Subcutaneous adipose tissue (tissue), 4 donors: ENCODE data around the gene C1QTNF1. TPM values are rescaled to one million over a fixed set of nuclear protein-coding genes. Genes with fewer than 3 reads are reported as not detected.

Experiments used
- CTCF ChIP-seq: fragments of 450-650 bp; IDR thresholded peaks from one replicate; pipeline ENCODE4 v1.5.1; 2016; ENCODE audit warnings: low read depth, mild to moderate bottlenecking, control low read depth, antibody characterized with exemption, moderate library complexity
- total RNA-seq, 4 donors: library from RNA; depleted of rRNA; stranded (reverse); fragments of >200 nt; gene quantifications; one replicate each; pipeline ENCODE4 v1.1.0, GENCODE V29; 2016

Gene C1QTNF1
- total RNA-seq, 4 donors from 2014 or later: 198 to 469 (median 294) TPM

DNA sequence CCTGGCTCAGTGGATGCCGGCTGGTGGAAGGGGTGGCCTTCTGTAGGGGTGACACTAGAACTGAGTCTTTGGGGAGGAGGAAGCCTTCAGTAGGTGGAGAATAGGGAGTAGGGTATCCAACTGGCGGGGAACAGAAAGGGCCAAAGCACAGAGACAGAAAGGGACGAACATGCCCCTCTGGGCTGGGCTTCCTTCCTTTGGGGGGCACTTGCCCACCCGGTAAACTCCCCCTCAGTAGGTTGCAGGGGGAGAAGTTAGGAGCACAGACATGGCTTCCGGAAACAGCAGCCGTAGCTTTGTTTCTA, 51.4 kb downstream of the C1QTNF1 start:
- no peak for TF ChIP-seq CTCF

DNA sequence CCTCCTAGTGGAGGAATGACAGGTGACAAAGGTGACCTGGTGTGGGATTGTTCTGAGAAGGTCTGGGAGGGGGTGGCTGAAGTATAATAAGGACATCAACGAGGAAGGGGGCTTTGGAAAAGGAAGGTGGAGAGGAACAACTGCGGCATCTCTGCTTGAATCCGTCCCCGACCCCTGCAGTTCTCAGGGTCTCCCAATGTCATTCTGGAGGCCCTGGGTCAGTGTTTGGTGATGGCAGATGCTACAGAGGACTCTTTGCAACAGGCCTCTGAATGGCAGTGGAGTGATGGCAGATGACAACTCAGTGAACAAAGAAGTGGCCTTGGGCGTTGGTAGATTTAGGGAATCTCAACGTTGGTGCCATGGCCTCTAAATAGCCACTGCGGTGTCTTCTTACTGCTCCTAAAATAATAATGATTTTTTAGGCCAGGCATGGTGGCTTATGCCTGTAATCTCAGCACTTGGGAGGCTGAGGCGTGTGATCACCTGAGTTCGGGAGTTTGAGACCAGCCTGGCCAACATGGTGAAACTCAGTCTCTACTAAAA, 52.0 kb downstream of the C1QTNF1 start:
- no peak for TF ChIP-seq CTCF

- no peak for TF ChIP-seq CTCF
These were observed 53.6 kb downstream of the C1QTNF1 start for GRCh38 chr17:79077587-79077986.

GRCh38 chr17:79078476-79079190, 54.7 kb downstream of the C1QTNF1 start:
- TF ChIP-seq CTCF: no peak

- no peak for TF ChIP-seq CTCF
These were observed 55.6 kb downstream of the C1QTNF1 start for GRCh38 chr17:79079421-79080200.

DNA sequence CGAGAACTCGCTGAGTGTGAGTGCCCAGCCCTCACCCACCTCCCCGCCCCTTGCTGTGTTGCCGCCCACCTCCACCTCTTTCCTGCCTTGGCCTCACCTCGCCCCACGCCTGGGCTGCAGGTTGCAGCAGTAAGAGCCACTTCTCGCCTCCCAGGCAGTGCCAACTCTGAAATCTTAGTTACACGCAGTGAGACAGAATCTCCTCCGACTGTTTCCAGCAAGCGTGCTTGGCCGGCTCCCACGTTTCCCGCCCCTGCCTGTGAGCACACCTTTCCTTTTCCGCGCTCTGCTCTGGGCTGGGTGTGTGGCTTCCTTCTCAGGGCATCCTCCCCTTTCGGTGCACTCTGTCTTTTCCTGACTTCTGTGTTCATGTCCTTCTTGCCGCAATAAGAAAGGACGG, 56.4 kb downstream of the C1QTNF1 start:
- TF ChIP-seq CTCF: no peak

- TF ChIP-seq CTCF: no peak
These were observed 56.9 kb downstream of the C1QTNF1 start for GRCh38 chr17:79080761-79081290.
